K562 (cell line): Measurements from ENCODE around the gene TRMT1. TPM values are rescaled to one million over a fixed set of nuclear protein-coding genes. Genes with fewer than 3 reads are reported as not detected.

Experiments
- LCOR ChIP-seq: sonication (generic); formaldehyde crosslinking; IDR thresholded peaks from 2 replicates; pipeline ENCODE4 v1.8.0; 2022; ENCODE audit warnings: mild to moderate bottlenecking, missing genetic modification reagents
- MAFG ChIP-seq: fragments of 450-650 bp; conservative IDR thresholded peaks from 2 replicates; pipeline ENCODE4 v1.6.1; 2016; ENCODE audit warnings: missing genetic modification characterization, missing compliant biosample characterization
- ZNF324 ChIP-seq: fragments of 250-450 bp; sonication (Bioruptor Pico); IDR thresholded peaks from 2 replicates; pipeline ENCODE4 v1.4.0; 2020; ENCODE audit warnings: mild to moderate bottlenecking
- polyA plus RNA-seq, 8 experiments: library from polyadenylated mRNA; depleted of rRNA in 4 of 8; stranded (reverse) in 5 of 8; unstranded in 3 of 8; fragments of >200 nt; fragmentation: Nextera tagmentation in 2 of 8; fragmentation: Illumina TruSeq in 1 of 8; extraction: Ambion mirVana in 2 of 8; extraction: Trizol in 1 of 8; gene quantifications; 2 replicates each; pipeline versions ENCODE4 v1.2.1 to v1.2.3, GENCODE V29; 2011 to 2014; ENCODE audit warnings: inconsistent platforms in 1 of 8, missing spikeins in 1 of 8
- total RNA-seq, 7 experiments: library from RNA; depleted of rRNA in 6 of 7; stranded (reverse); fragments of >200 nt in 6 of 7; fragmentation: Illumina TruSeq in 2 of 7; extraction: Trizol in 2 of 7; gene quantifications; 2 replicates each; pipeline versions ENCODE4 v1.2.1 to v1.2.3, GENCODE V29; 2011 to 2021; ENCODE audit warnings: low replicate concordance in 1 of 7
- TF ChIP-seq, protein P1 (sequence below), 2 experiments: fragments of 450-650 bp; IDR thresholded peaks; 2 replicates each; pipeline ENCODE4 v1.6.1; 2016; ENCODE audit warnings: mild to moderate bottlenecking in 2 of 2, borderline replicate concordance in 1 of 2, low read depth in 1 of 2, moderate library complexity in 1 of 2
- TF ChIP-seq, protein P2 (sequence below): sonication (generic); formaldehyde crosslinking; IDR thresholded peaks from 2 replicates; pipeline ENCODE4 v1.9.0; 2022; ENCODE audit warnings: mild to moderate bottlenecking, missing genetic modification reagents
- TF ChIP-seq, protein P3 (sequence below): fragments of 450-650 bp; IDR thresholded peaks from 2 replicates; pipeline ENCODE4 v1.6.1; 2016
- TF ChIP-seq, protein P4 (sequence below): IDR thresholded peaks from 2 replicates; pipeline ENCODE4 v1.6.1; 2016; ENCODE audit warnings: missing genetic modification characterization, missing compliant biosample characterization

TRMT1 gene
- total and polyA plus RNA-seq, 9 of the 15 experiments (the other 6 are each of a cell fraction or from before 2014, with no cell fraction given) = 5.8 to 158 (median 54.3) TPM

DNA sequence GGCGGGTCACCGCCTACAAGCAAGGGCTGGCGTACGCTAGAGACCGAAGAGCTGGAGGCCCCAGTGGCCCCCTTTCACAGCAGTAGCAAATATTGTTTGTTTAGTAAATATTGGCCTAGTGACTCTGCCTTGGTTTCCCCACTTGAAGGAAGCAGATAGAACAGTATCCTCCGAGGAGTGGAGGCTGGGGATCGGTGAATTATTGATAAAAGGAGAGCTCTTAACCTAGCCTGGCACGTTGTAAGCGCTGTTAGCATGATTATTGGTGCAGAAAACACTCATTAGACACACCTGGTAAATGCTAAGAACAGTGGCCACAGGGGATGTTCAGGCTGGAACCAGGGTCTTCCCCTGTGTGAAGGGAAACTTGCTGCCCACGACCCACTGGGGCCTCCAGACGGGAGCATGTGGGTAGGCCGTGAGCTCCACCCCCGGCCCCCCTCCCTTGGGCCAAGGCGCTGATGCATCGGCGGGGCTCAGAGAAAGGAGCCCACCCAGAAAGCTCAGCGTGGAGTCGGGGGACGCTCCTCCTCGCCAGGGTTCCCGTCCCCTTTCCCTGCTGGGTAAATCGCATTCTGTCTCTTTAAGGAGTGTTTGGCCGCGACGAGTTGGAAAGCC is 35.9 kb upstream of the TRMT1 start (continued):
- TF ChIP-seq, protein P1, sequence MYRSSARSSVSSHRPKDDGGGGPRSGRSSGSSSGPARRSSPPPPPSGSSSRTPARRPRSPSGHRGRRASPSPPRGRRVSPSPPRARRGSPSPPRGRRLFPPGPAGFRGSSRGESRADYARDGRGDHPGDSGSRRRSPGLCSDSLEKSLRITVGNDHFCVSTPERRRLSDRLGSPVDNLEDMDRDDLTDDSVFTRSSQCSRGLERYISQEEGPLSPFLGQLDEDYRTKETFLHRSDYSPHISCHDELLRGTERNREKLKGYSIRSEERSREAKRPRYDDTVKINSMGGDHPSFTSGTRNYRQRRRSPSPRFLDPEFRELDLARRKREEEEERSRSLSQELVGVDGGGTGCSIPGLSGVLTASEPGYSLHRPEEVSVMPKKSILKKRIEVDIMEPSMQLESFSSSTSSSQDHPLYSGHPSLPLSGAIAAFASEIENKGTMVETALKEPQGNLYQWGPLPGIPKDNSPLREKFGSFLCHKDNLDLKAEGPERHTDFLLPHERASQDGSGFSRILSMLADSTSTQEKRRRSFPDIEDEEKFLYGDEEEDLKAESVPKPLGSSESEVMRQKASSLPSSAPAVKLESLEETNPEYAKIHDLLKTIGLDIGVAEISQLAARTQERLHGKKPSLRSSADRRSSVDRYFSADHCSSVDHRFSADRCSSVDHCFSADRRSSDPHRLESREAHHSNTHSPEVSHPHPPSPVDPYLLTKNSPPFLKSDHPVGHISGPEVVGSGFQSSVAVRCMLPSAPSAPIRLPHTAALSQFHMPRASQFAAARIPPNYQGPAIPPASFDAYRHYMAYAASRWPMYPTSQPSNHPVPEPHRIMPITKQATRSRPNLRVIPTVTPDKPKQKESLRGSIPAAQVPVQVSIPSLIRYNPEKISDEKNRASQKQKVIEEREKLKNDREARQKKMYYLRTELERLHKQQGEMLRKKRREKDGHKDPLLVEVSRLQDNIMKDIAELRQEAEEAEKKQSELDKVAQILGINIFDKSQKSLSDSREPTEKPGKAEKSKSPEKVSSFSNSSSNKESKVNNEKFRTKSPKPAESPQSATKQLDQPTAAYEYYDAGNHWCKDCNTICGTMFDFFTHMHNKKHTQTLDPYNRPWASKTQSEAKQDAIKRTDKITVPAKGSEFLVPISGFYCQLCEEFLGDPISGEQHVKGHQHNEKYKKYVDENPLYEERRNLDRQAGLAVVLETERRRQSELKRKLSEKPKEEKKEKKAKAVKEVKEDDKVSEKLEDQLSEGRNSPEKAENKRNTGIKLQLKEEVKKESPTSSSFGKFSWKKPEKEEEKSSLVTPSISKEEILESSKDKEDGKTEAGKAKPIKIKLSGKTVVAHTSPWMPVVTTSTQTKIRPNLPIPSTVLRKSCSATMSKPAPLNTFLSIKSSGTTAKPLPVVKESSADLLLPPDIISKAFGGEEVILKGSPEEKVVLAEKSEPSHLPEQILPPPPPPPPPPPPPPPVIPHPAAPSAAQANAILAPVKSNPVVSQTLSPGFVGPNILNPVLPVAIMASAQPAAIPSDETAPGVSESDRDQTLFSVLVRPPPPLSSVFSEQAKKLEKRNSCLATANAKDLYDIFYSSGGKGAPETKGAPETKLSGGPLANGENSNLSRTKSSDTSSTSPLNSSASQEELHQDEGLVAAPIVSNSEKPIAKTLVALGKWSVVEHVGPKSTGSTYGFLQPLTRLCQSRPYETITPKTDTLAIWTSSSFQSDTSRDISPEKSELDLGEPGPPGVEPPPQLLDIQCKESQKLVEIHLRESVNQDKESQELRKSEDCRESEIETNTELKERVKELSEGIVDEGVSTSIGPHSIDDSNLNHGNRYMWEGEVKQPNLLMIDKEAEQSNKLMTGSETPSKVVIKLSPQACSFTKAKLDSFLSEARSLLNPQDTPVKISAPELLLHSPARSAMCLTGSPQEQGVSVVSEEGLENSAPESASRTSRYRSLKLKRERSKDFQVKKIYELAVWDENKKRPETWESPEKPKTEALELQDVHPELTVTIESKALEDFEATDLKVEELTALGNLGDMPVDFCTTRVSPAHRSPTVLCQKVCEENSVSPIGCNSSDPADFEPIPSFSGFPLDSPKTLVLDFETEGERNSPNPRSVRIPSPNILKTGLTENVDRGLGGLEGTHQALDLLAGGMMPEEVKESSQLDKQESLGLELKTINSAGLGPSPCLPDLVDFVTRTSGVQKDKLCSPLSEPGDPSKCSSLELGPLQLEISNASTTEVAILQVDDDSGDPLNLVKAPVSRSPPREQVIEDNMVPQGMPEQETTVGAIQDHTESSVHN (IDR thresholded peaks at IDR 0.05; ENCODE audit: borderline replicate concordance in 1 of 2, low read depth in 1 of 2) = no peak
- TF ChIP-seq ZNF324 (CRISPR knock-in tag) = 0 out of 2 replicates have a peak, but pooled peaks have one; percentile 8
- no peak for TF ChIP-seq LCOR (CRISPR knock-in tag)
- TF ChIP-seq, protein P2, sequence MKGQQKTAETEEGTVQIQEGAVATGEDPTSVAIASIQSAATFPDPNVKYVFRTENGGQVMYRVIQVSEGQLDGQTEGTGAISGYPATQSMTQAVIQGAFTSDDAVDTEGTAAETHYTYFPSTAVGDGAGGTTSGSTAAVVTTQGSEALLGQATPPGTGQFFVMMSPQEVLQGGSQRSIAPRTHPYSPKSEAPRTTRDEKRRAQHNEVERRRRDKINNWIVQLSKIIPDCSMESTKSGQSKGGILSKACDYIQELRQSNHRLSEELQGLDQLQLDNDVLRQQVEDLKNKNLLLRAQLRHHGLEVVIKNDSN = no peak
- no peak for TF ChIP-seq MAFG (tag)
- TF ChIP-seq, protein P3, sequence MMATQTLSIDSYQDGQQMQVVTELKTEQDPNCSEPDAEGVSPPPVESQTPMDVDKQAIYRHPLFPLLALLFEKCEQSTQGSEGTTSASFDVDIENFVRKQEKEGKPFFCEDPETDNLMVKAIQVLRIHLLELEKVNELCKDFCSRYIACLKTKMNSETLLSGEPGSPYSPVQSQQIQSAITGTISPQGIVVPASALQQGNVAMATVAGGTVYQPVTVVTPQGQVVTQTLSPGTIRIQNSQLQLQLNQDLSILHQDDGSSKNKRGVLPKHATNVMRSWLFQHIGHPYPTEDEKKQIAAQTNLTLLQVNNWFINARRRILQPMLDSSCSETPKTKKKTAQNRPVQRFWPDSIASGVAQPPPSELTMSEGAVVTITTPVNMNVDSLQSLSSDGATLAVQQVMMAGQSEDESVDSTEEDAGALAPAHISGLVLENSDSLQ = no peak
- TF ChIP-seq, protein P4, sequence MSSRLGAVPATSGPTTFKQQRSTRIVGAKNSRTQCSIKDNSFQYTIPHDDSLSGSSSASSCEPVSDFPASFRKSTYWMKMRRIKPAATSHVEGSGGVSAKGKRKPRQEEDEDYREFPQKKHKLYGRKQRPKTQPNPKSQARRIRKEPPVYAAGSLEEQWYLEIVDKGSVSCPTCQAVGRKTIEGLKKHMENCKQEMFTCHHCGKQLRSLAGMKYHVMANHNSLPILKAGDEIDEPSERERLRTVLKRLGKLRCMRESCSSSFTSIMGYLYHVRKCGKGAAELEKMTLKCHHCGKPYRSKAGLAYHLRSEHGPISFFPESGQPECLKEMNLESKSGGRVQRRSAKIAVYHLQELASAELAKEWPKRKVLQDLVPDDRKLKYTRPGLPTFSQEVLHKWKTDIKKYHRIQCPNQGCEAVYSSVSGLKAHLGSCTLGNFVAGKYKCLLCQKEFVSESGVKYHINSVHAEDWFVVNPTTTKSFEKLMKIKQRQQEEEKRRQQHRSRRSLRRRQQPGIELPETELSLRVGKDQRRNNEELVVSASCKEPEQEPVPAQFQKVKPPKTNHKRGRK (tag) = no peak
